NCI-H2171 treated with DMSO at 0.1 percent for 48 hours (cell line): ENCODE data around the gene TOMM40.
"Not testable (repeated sequence)": the region's sequence is repeated elsewhere in the genome, so short reads cannot be mapped to it uniquely, and the experiment has no call there.

Experiments
- DNase-seq: peaks from one replicate; lab custom pipeline; 2025; lab: John Stamatoyannopoulos, UW

TOMM40 gene

DNA sequence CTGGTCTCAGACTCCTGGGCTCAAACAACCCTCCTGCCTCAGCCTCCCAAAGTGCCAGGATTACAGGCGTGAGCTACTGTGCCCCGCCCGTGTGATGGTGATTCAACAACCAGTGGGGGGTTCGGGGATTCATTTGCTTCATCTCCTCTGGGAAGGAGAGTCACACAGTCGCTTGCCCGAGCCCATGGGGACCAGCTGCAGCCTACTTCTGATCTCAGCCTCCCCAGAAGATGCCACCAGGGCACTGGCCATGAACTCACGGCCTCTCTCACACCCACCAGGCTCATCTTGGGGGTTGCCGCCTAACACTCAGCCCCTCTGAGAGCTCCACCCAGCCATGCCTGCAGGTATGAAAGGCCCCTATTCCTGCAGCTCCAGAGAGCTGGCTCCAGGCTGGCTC lies 6.8 kb downstream of the TOMM40 start:
- no peak for DNase-seq

DNA sequence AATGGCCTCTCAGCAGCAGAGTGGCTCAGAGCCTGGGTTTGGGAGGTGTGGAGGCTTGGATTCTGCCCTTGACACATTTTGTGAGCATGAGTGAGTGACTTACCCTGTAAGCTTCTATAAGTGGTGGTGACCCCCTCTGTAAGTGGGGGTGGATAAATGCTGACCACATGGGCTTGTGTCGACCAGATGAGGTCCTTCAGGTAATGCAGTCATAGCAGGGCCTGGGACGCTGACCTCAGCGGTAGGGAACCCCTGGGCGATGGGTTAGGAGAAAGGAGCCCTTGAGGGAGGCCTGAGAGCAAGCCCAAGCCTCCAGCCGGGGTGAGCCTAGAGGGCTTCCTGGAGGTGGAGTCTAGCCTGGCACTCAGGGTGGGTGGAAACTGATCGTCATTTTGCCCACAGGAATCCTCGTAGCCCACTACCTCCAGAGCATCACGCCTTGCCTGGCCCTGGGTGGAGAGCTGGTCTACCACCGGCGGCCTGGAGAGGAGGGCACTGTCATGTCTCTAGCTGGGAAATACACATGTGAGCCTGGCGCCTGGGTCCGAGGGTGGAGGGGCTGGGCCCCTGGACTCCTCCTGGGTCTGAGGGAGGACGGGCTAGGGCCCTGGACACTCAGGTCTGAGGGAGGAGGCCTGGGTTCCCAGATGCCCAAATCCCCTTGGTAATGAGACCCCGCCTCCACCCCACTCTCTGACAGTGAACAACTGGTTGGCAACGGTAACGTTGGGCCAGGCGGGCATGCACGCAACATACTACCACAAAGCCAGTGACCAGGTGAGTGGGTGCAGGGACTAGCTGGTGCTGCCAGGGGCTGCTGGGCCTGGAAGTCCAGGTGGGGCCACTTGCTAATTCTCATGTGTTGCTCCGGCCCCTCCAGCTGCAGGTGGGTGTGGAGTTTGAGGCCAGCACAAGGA lies 9.5 kb downstream of the TOMM40 start:
- DNase-seq, result no peak

DNA sequence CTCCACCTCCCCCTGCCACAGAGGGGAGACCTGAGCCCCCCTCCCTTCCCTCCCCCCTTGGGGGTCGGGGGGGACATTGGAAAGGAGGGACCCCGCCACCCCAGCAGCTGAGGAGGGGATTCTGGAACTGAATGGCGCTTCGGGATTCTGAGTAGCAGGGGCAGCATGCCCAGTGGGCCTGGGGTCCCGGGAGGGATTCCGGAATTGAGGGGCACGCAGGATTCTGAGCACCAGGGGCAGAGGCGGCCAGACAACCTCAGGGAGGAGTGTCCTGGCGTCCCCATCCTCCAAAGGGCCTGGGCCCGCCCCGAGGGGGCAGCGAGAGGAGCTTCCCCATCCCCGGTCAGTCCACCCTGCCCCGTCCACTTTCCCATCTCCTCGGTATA lies 12.2 kb downstream of the TOMM40 start:
- DNase-seq, result no peak

DNA sequence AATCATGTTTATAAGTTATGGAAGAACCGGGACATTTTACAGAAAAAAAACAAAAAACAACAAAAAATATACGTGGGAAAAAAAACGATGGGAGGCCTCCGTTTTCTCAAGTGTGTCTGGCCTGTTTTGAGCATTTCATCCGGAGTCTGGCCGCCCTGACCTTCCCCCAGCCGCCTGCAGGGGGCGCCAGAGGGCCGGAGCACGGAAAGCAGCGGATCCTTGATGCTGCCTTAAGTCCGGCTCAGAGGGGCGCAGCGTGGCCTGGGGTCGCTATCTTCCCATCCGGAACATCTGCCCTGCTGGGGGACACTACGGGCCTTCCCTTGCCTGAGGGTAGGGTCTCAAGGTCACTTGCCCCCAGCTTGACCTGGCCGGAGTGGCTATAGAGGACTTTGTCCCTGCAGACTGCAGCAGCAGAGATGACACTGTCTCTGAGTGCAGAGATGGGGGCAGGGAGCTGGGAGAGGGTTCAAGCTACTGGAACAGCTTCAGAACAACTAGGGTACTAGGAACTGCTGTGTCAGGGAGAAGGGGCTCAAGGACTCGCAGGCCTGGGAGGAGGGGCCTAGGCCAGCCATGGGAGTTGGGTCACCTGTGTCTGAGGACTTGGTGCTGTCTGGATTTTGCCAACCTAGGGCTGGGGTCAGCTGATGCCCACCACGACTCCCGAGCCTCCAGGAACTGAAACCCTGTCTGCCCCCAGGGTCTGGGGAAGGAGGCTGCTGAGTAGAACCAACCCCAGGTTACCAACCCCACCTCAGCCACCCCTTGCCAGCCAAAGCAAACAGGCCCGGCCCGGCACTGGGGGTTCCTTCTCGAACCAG lies 12.8 kb downstream of the TOMM40 start:
- peak; percentile 48 for DNase-seq

DNA sequence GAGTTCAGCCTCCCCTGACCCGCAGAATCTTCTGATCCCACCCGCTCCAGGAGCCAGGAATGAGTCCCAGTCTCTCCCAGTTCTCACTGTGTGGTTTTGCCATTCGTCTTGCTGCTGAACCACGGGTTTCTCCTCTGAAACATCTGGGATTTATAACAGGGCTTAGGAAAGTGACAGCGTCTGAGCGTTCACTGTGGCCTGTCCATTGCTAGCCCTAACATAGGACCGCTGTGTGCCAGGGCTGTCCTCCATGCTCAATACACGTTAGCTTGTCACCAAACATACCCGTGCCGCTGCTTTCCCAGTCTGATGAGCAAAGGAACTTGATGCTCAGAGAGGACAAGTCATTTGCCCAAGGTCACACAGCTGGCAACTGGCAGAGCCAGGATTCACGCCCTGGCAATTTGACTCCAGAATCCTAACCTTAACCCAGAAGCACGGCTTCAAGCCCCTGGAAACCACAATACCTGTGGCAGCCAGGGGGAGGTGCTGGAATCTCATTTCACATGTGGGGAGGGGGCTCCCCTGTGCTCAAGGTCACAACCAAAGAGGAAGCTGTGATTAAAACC lies 13.5 kb downstream of the TOMM40 start:
- no peak for DNase-seq

DNA sequence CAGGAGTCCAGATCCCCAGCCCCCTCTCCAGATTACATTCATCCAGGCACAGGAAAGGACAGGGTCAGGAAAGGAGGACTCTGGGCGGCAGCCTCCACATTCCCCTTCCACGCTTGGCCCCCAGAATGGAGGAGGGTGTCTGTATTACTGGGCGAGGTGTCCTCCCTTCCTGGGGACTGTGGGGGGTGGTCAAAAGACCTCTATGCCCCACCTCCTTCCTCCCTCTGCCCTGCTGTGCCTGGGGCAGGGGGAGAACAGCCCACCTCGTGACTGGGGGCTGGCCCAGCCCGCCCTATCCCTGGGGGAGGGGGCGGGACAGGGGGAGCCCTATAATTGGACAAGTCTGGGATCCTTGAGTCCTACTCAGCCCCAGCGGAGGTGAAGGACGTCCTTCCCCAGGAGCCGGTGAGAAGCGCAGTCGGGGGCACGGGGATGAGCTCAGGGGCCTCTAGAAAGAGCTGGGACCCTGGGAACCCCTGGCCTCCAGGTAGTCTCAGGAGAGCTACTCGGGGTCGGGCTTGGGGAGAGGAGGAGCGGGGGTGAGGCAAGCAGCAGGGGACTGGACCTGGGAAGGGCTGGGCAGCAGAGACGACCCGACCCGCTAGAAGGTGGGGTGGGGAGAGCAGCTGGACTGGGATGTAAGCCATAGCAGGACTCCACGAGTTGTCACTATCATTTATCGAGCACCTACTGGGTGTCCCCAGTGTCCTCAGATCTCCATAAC lies 14.5 kb downstream of the TOMM40 start, which contains the start of gene APOE:
TSS of gene APOE (plus strand) at position 360 of the 724 bp plus-strand sequence. CDS start 829 bp downstream, outside the sequence.
- no peak for DNase-seq

DNA sequence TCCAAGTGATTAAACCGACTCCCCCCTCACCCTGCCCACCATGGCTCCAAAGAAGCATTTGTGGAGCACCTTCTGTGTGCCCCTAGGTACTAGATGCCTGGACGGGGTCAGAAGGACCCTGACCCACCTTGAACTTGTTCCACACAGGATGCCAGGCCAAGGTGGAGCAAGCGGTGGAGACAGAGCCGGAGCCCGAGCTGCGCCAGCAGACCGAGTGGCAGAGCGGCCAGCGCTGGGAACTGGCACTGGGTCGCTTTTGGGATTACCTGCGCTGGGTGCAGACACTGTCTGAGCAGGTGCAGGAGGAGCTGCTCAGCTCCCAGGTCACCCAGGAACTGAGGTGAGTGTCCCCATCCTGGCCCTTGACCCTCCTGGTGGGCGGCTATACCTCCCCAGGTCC lies 16.6 kb downstream of the TOMM40 start:
- DNase-seq, result no peak

DNA sequence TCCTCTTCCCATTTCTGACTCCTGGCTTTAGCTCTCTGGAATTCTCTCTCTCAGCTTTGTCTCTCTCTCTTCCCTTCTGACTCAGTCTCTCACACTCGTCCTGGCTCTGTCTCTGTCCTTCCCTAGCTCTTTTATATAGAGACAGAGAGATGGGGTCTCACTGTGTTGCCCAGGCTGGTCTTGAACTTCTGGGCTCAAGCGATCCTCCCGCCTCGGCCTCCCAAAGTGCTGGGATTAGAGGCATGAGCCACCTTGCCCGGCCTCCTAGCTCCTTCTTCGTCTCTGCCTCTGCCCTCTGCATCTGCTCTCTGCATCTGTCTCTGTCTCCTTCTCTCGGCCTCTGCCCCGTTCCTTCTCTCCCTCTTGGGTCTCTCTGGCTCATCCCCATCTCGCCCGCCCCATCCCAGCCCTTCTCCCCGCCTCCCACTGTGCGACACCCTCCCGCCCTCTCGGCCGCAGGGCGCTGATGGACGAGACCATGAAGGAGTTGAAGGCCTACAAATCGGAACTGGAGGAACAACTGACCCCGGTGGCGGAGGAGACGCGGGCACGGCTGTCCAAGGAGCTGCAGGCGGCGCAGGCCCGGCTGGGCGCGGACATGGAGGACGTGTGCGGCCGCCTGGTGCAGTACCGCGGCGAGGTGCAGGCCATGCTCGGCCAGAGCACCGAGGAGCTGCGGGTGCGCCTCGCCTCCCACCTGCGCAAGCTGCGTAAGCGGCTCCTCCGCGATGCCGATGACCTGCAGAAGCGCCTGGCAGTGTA lies 17.2 kb downstream of the TOMM40 start:
- DNase-seq, result no peak

DNA sequence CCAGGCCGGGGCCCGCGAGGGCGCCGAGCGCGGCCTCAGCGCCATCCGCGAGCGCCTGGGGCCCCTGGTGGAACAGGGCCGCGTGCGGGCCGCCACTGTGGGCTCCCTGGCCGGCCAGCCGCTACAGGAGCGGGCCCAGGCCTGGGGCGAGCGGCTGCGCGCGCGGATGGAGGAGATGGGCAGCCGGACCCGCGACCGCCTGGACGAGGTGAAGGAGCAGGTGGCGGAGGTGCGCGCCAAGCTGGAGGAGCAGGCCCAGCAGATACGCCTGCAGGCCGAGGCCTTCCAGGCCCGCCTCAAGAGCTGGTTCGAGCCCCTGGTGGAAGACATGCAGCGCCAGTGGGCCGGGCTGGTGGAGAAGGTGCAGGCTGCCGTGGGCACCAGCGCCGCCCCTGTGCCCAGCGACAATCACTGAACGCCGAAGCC lies 17.8 kb downstream of the TOMM40 start:
- DNase-seq, result no peak

DNA sequence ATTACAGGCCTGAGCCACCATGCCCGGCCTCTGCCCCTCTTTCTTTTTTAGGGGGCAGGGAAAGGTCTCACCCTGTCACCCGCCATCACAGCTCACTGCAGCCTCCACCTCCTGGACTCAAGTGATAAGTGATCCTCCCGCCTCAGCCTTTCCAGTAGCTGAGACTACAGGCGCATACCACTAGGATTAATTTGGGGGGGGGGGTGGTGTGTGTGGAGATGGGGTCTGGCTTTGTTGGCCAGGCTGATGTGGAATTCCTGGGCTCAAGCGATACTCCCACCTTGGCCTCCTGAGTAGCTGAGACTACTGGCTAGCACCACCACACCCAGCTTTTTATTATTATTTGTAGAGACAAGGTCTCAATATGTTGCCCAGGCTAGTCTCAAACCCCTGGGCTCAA lies 18.7 kb downstream of the TOMM40 start:
- DNase-seq, result no peak

DNA sequence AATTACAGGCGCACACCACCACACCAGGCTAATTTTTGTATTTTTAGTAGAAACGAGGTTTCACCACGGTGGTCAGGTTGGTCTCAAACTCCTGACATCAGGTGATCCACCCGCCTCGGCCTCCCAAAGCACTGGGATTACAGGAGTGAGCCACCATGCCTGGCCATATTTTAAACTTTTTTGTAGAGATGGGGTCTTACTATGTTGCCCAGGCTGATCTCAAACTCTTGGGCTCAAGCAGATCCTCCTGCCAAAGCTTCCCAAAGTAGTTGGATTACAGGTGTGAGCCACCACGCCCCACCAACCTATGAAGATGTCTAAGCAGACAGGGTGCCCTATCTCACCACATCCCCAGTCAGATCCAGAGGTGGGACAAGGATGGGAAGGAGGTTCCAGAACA lies 20.8 kb downstream of the TOMM40 start:
- not testable (repeated sequence) for DNase-seq

DNA sequence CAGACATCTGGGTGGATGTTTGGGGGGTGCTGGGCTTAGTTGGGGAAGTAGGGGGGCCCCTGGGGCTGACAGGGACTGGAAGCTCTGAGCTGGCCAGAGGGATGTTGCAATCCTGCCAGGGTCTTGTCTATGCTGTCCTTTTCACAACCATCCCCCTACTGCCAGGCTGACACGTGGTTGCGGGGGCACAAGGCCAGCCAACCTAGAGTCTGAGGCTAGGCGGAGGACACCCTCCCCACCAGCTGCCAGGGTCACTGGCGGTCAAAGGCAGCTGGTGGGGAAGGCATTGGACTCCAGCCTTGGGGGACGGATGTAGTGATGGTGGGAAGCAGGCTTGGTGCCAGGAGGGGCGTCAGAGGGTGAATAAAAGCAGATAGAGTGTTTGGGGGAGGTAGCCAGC lies 21.8 kb downstream of the TOMM40 start:
- DNase-seq, result no peak

DNA sequence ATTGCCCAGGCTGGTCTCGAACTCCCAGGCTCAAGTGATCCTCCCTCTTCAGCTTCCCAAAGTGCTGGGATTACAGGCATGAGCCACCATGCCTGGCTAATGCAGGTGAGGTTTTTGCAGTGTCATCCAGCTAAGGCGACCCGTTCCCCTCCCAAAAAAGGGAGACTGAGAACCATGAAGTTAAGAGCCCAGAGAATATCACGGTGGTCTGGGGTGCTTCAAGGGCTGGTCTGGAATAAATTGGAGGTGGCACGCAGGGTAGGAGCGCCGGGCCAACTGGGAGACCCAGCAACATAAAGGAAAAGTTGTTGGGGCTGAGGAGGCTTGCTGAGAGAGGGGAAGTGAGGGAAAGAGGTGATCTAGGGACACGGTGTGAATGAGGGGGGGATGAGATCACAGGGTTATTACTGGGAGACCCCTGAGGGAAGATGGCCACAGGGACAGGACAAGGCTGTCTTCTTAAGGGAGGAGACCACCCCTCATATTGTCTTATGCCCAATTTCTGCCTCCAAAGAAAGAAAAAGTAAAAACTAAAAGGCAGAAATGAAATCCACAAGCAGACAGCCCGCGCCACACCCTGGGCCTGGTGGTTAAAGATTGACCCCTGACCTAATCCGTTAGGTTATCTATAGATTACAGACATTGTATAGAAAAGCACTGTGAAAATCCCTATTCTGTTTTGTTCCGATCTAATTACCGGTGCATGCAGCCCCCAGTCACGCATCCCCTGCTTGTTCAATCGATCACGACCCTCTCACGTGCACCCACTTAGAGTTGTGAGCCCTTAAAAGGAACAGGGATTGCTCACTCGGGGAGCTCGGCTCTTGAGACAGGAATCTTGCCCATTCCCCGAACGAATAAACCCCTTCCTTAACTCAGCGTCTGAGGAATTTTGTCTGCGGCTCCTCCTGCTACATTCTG lies 22.7 kb downstream of the TOMM40 start:
- not testable (repeated sequence) for DNase-seq

DNA sequence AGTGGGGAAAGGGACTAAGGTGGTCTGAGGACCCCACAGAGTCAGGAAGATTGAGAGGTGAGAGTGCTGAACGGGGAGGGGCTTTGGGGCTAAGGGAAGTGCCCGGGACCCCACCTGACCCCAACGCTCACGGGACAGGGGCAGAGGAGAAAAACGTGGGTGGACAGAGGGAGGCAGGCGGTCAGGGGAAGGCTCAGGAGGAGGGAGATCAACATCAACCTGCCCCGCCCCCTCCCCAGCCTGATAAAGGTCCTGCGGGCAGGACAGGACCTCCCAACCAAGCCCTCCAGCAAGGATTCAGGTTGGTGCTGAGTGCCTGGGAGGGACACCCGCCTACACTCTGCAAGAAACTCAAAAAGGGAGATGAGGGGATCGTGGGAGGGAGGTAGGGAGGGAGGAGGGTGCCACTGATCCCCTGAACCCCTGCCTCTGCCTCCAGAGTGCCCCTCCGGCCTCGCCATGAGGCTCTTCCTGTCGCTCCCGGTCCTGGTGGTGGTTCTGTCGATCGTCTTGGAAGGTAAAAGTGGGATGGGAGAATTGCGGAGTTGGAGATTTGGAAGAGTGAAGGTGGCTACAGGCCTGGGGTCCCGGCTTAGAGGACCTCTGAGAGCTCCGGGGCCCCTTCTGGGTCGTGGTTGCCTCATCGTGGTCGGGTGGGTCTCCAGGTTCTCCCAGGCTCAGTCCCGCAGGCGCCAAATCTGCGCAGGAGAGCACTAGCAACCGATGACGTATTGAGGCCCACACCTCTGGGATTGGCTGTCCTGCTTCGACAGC lies 23.6 kb downstream of the TOMM40 start, which contains the start of gene APOC1:
TSS of gene APOC1 (plus strand) at position 176 of the 774 bp plus-strand sequence. CDS start at position 460, 284 bp downstream.
- DNase-seq, result peak; percentile 88

DNA sequence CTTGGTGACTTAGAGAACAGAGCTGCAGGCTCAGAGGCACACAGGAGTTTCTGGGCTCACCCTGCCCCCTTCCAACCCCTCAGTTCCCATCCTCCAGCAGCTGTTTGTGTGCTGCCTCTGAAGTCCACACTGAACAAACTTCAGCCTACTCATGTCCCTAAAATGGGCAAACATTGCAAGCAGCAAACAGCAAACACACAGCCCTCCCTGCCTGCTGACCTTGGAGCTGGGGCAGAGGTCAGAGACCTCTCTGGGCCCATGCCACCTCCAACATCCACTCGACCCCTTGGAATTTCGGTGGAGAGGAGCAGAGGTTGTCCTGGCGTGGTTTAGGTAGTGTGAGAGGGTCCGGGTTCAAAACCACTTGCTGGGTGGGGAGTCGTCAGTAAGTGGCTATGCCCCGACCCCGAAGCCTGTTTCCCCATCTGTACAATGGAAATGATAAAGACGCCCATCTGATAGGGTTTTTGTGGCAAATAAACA lies 33.2 kb downstream of the TOMM40 start:
- no peak for DNase-seq

DNA sequence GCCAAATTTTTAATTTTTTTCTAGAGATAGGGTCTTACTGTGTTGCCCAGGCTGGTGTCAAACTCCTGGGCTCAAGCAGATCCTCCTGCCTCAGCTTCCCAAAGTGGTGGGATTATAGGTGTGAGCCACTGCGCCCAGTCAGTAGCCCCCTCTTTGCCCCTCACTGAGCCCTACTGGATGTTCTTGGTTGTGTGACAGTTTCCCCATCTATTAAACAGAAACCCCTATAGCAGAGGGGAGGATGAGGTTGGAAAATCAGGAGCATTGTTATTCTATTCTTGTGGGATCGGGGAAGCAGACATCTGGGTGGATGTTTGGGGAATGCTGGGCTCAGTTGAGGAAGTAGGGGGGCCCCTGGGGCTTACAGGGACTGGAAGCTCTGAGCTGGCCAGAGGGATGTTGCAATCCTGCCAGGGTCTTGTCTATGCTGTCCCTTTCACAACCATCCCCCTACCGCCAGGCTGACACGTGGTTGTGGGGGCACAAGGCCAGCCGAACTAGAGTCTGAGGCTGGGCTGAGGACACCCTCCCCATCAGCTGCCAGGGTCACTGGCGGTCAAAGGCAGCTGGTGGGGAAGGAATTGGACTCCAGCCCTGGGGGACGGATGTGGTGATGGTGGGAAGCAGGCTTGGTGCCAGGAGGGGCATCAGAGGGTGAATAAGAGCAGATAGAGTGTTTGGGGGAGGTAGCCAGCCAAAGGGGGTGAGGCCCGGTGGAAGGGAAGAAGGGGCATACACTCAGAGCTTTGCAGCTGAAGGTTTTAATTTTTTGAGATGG lies 34.2 kb downstream of the TOMM40 start:
- no peak for DNase-seq

DNA sequence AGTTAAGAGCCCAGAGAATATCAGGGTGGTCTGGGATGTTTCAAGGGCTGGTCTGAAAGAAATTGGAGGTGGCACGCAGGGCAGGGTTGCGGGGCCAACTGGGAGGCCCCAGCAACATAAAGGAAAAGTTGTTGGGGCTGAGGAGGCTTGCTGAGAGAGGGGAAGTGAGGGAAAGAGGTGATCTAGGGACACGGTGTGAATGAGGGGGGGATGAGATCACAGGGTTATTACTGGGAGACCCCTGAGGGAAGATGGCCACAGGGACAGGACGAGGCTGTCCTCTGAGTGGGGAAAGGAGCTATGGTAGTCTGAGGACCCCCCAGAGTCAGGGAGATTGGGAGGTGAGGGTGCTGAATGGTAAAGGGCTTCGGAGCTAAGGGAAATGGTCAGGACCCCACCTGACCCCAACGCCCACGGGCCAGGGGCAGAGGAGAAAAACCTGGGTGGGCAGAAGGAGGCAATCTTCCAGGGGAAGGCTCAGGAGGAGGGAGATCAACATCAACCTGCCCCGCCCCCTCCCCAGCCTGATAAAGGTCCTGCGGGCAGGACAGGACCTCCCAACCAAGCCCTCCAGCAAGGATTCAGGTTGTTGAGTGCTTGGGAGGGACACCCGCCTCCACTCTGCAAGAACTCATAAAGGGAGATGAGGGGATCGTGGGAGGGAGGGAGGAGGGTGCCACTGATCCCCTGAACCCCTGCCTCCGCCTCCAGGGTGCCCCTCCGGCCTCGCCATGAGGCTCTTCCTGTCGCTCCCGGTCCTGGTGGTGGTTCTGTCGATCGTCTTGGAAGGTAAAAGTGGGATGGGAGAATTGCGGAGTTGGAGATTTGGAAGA lies 35.4 kb downstream of the TOMM40 start:
- DNase-seq, result not testable (repeated sequence)
